Panc1 (cell line): ENCODE results near the gene CCDC148. TPM values are rescaled to one million over a fixed set of nuclear protein-coding genes. Genes with fewer than 3 reads are reported as not detected.
"Not testable (repeated sequence)": the region's sequence is repeated elsewhere in the genome, so short reads cannot be mapped to it uniquely, and the experiment has no call there.

Source experiments
- ATAC-seq: fragments of 200-7000 bp; cut with Tn5 transposase; 2 replicates; pipeline ENCODE4 v1.9.1; 2020; ENCODE audit warnings: mild to moderate bottlenecking, moderate library complexity
- BruUV-seq: library from RNA; stranded (reverse); fragments of 400-500 nt; replicated peaks from 2 replicates; lab custom pipeline; 2021; lab: Mats Ljungman, UMichigan
- CTCF ChIA-PET: fragments of 300-600 bp; sonication (Branson Sonifier 250); formaldehyde crosslinking; loops from one replicate; lab custom pipeline; 2022; ENCODE audit warnings: antibody characterized with exemption; lab: Charles Lee
- POLR2A ChIA-PET: fragments of 300-600 bp; sonication (Branson Sonifier 250); formaldehyde crosslinking; loops from one replicate; lab custom pipeline; 2022; ENCODE audit warnings: antibody characterized with exemption; lab: Charles Lee
- DNase-seq: peaks from one replicate; pipeline ENCODE4 v3.0.0-alpha.2; 2010; ENCODE audit warnings: low read depth, low spot score
- H3K27ac ChIP-seq: 2 replicates; pipeline ENCODE4 v1.5.1; 2011; ENCODE audit warnings: mild to moderate bottlenecking, low read length, inconsistent platforms
- H3K27me3 ChIP-seq: fragments of 200-500 bp; sonication (Bioruptor generic); 2 replicates; pipeline ENCODE4 v1.6.0; 2014; ENCODE audit warnings: low read length, inconsistent platforms; ENCODE audit not compliant: control insufficient read depth, insufficient read depth
- H3K36me3 ChIP-seq: fragments of 200-500 bp; sonication (Bioruptor generic); 2 replicates; pipeline ENCODE4 v1.5.1; 2014; ENCODE audit warnings: inconsistent platforms, mild to moderate bottlenecking, low read length, moderate library complexity; ENCODE audit not compliant: control insufficient read depth, insufficient read depth
- H3K4me1 ChIP-seq: 2 replicates; pipeline ENCODE4 v1.5.1; 2011; ENCODE audit warnings: inconsistent platforms, mild to moderate bottlenecking, low read length, moderate library complexity; ENCODE audit not compliant: control insufficient read depth, insufficient read depth
- H3K4me3 ChIP-seq, 2 experiments: 2 replicates each; pipeline ENCODE4 v1.5.1; 2011 to 2012; ENCODE audit warnings: low read depth in 2 of 2, low read length in 2 of 2, mild to moderate bottlenecking in 2 of 2, inconsistent platforms in 1 of 2, moderate library complexity in 1 of 2
- H3K9me3 ChIP-seq: fragments of 200-500 bp; sonication (Bioruptor generic); 2 replicates; pipeline ENCODE4 v1.5.1; 2014; ENCODE audit warnings: low read depth, mild to moderate bottlenecking, inconsistent platforms, low read length, moderate library complexity; ENCODE audit not compliant: control insufficient read depth, insufficient read depth
- POLR2AphosphoS5 ChIP-seq: IDR thresholded peaks from 2 replicates; pipeline ENCODE4 v1.6.1; 2012; ENCODE audit warnings: mild to moderate bottlenecking, low read depth, low read length, moderate library complexity
- SIN3A ChIP-seq: IDR thresholded peaks from 2 replicates; pipeline ENCODE4 v1.6.1; 2012; ENCODE audit warnings: low read depth, mild to moderate bottlenecking, low read length, moderate library complexity, borderline replicate concordance; ENCODE audit not compliant: insufficient read depth
- TCF7L2 ChIP-seq: IDR thresholded peaks from 2 replicates; pipeline ENCODE4 v1.6.1; 2011; ENCODE audit warnings: mild to moderate bottlenecking, low read depth, low read length, inconsistent platforms
- in situ Hi-C: cut with HindIII; loops from 2 replicates; pipeline ENCODE4 v1.10.0; 2016; ENCODE audit warnings: low sequenced_read_pairs, low pct_unique_long_range_greater_than_20kb
- intact Hi-C: fragments of 100-400 bp; cut with micrococcal nuclease; formaldehyde crosslinking; loops from one replicate; pipeline ENCODE4 v1.10.0; 2022; ENCODE audit not compliant: unreplicated experiment
- total RNA-seq: library from RNA; stranded (reverse); gene quantifications from one replicate; pipeline ENCODE4 v1.2.1, GENCODE V29; 2021; ENCODE audit not compliant: unreplicated experiment
- TF ChIP-seq, protein P1 (sequence below): fragments of 450-650 bp; IDR thresholded peaks from 2 replicates; pipeline ENCODE4 v1.5.1; 2017; ENCODE audit warnings: mild to moderate bottlenecking
- TF ChIP-seq, protein P2 (sequence below), 2 experiments: IDR thresholded peaks; 2 replicates each; pipeline ENCODE4 v1.6.1; 2011 to 2012; ENCODE audit warnings: low read depth in 2 of 2, control low read depth in 1 of 2, low read length in 1 of 2, mild to moderate bottlenecking in 1 of 2, moderate library complexity in 1 of 2; ENCODE audit not compliant: insufficient read depth in 1 of 2

Gene CCDC148
- total RNA-seq, 1 experiment from 2014 or later: 0.92 TPM

DNA sequence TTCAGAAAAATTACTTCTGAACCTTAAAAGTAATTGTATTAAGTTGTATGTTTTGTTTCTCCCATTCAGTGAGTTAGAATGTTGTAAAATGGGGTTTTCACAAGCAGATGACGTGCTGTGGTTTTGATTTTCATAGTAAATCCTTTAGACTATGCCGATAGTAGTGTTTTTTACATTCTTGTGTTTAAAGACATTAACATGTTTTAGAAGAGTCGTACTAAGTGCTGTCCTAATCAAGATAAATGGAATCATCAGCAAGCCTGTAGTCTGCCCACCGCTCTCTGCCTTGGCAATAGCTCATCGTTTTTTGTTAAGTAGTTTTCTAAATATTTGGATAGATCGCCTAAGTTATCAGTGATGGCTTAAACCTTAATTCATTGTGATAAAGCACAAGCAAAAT, 21.7 kb upstream of the CCDC148 start:
- ATAC-seq (no peak), DNase-seq (no peak)
- in situ Hi-C loops: no loop called here
- intact Hi-C loops: no loop called here
- no TSS peak for BruUV-seq
- H3K4me1 ChIP-seq: no peaks in the 10 kb centered on the region
- H3K4me3 ChIP-seq: no peak overlapping the region
- H3K36me3 ChIP-seq: no peaks in the 10 kb centered on the region
- H3K9me3 ChIP-seq: no peaks in the 10 kb centered on the region
- no peaks in the 10 kb centered on the region for H3K27me3 ChIP-seq
- ChIA-PET POLR2A (no interaction called here), CTCF (interaction anchor here (0.6 kb wide), 1 partner anchor 267 kb away, joined by 3 read pairs; no protein-coding TSS in a partner anchor)
- H3K27ac ChIP-seq: no peak overlapping the region
- TF ChIP-seq POLR2AphosphoS5 (no peak), TCF7L2 (no peak), SIN3A (no peak)
- TF ChIP-seq, protein P1, sequence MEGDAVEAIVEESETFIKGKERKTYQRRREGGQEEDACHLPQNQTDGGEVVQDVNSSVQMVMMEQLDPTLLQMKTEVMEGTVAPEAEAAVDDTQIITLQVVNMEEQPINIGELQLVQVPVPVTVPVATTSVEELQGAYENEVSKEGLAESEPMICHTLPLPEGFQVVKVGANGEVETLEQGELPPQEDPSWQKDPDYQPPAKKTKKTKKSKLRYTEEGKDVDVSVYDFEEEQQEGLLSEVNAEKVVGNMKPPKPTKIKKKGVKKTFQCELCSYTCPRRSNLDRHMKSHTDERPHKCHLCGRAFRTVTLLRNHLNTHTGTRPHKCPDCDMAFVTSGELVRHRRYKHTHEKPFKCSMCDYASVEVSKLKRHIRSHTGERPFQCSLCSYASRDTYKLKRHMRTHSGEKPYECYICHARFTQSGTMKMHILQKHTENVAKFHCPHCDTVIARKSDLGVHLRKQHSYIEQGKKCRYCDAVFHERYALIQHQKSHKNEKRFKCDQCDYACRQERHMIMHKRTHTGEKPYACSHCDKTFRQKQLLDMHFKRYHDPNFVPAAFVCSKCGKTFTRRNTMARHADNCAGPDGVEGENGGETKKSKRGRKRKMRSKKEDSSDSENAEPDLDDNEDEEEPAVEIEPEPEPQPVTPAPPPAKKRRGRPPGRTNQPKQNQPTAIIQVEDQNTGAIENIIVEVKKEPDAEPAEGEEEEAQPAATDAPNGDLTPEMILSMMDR: no peak
- TF ChIP-seq, protein P2, sequence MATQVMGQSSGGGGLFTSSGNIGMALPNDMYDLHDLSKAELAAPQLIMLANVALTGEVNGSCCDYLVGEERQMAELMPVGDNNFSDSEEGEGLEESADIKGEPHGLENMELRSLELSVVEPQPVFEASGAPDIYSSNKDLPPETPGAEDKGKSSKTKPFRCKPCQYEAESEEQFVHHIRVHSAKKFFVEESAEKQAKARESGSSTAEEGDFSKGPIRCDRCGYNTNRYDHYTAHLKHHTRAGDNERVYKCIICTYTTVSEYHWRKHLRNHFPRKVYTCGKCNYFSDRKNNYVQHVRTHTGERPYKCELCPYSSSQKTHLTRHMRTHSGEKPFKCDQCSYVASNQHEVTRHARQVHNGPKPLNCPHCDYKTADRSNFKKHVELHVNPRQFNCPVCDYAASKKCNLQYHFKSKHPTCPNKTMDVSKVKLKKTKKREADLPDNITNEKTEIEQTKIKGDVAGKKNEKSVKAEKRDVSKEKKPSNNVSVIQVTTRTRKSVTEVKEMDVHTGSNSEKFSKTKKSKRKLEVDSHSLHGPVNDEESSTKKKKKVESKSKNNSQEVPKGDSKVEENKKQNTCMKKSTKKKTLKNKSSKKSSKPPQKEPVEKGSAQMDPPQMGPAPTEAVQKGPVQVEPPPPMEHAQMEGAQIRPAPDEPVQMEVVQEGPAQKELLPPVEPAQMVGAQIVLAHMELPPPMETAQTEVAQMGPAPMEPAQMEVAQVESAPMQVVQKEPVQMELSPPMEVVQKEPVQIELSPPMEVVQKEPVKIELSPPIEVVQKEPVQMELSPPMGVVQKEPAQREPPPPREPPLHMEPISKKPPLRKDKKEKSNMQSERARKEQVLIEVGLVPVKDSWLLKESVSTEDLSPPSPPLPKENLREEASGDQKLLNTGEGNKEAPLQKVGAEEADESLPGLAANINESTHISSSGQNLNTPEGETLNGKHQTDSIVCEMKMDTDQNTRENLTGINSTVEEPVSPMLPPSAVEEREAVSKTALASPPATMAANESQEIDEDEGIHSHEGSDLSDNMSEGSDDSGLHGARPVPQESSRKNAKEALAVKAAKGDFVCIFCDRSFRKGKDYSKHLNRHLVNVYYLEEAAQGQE (IDR thresholded peaks at IDR 0.05; ENCODE audit: insufficient read depth in 1 of 2, low read depth in 2 of 2, low read length in 1 of 2): no peak

- in situ Hi-C loops (no loop called here), intact Hi-C loops (no loop called here)
- H3K27me3 ChIP-seq: no peaks in the 10 kb centered on the region
- no peak overlapping the region for H3K4me3 ChIP-seq
- no peak for ATAC-seq
- H3K36me3 ChIP-seq: no peaks in the 10 kb centered on the region
- BruUV-seq: no TSS peak
- H3K9me3 ChIP-seq: no peaks in the 10 kb centered on the region
- DNase-seq: no peak
- no peak overlapping the region for H3K27ac ChIP-seq
- no peaks in the 10 kb centered on the region for H3K4me1 ChIP-seq
- ChIA-PET POLR2A (no interaction called here), CTCF (no interaction called here)
- TF ChIP-seq, protein P2 (IDR thresholded peaks at IDR 0.05; ENCODE audit: insufficient read depth in 1 of 2, low read depth in 2 of 2, low read length in 1 of 2): no peak
- TF ChIP-seq POLR2AphosphoS5 (no peak), SIN3A (no peak), TCF7L2 (no peak)
- TF ChIP-seq, protein P1: no peak
Measured at GRCh38 chr2:158477202-158477601, 20.6 kb upstream of the CCDC148 start.

GRCh38 chr2:158474526-158475011, 18.0 kb upstream of the CCDC148 start:
- POLR2A ChIA-PET: not testable (repeated sequence)

More at GRCh38 chr2:158474526-158475011, 18.0 kb upstream of the CCDC148 start:
- intact Hi-C loops, H3K4me1 ChIP-seq, DNase-seq, CTCF ChIA-PET, H3K36me3 ChIP-seq, H3K27ac ChIP-seq, H3K9me3 ChIP-seq, H3K4me3 ChIP-seq, BruUV-seq, in situ Hi-C loops, H3K27me3 ChIP-seq, ATAC-seq: not testable (repeated sequence)
